C4-2B (cell line): ENCODE measurements around the gene PPL.

Experiments
- H3K27ac ChIP-seq: fragments of 450-650 bp; 2 replicates; pipeline ENCODE4 v1.5.1; 2017
- CTCF ChIP-seq: fragments of 450-650 bp; conservative IDR thresholded peaks from 2 replicates; pipeline ENCODE4 v1.5.1; 2017; ENCODE audit warnings: mild to moderate bottlenecking
- ZFX ChIP-seq: fragments of 450-650 bp; IDR thresholded peaks from 2 replicates; pipeline ENCODE4 v1.6.1; 2017

Gene PPL

DNA sequence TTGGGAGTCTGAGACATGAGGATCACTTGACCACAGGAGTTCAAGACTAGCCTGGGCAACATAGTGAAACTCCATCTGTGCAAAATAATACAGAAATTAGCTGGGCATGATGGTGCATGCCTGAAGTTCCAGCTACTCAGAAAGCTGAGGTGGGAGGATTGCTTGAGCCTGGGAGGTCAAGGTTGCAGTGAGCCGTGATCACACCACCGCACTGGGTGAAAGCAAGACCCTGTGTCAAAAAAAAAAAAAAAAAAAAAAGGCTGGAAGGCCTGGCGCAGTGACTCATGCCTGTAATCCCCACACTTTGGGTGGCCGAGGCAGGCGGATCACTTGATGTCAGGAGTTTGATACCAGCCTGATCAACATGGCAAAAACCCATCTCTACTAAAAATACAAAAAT is 81.6 kb downstream of the PPL start:
- no peak for TF ChIP-seq ZFX
- no peak for TF ChIP-seq CTCF

DNA sequence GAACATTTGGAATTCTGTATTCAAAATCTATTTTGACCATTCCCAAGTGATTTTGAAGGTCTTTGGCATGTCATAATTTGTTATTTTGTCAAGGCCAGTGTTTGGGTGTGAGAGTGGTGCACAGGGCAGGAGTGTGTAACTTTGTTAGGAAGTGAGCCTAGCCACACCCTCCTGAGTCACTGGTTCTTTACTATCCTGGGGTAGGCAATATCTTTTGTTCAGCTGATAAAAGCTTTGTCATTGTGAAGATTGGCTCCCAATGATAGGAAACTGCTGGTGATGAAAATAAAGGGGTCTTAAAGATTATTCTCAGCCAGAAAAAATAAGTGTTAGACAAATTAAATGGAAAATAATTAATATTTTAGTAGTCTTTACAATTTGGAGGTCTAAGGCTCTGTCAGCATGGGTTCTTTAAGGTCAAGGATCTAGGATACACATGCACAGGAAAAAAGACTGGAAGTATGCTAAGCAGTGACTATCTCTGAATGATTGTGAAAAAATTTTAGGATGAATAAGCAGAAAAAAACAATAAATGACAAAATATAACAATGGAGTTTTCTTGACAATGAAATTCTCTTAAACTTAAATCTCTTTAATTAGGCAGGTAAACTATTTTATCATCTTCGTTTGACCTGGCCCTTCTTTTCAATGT is 84.6 kb downstream of the PPL start:
- H3K27ac ChIP-seq = no peak overlapping the region
- TF ChIP-seq ZFX (no peak), CTCF (no peak)

More for the DNA sequence above, 81.6 kb downstream of the PPL start:
- no peak overlapping the region for H3K27ac ChIP-seq

GRCh38 chr16:4850211-4850610 is 86.7 kb downstream of the PPL start:
- TF ChIP-seq CTCF (no peak), ZFX (no peak)

GRCh38 chr16:4847774-4848587 is 89.0 kb downstream of the PPL start:
- H3K27ac ChIP-seq = peak overlapping the region; percentile 91
- no peak for TF ChIP-seq CTCF
- TF ChIP-seq ZFX = peak; percentile 77

More at GRCh38 chr16:4850211-4850610, 86.7 kb downstream of the PPL start:
- no peak overlapping the region for H3K27ac ChIP-seq

DNA sequence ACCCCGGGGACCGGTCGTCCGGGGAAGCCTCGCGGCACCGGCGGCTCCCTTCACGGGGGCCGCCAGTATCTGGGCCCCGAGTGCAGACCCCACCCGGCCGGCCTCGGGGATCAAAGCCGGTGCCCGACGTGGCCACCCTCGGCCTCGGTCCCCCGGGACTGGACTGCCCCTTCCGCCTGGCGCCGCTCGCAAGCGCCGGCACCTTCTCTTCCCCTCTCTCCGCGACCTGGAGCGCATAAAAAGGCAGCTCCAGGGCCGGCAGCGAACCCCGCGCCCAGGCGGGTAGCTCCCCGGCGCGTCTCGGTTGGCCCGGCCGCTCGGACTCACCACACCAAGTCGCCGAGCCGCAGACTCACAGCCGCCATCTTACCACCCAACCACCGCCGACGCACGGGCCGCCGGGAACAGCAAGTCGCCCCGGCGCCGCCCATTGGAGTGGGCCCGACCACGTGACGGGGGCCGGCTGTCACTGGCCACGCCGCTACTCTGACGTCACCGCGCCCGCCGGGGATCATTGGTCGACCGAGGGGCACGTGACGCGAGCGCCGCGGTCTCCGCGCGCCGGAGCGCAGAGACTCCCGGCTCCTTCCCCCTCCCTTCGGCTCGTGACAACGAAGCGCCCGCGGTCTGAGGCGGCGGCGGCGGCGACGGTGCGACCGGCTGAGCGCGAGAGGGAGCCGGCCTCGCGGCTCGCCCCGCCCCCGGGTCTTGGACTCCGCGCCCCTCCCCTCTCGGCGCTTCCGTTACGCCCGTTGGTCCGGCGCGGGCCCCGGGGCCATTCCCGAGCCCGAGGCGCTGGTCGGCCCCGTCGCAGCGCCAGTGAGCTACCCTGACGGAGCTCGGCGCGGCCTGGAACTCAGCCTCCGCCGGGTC is 89.8 kb downstream of the PPL start, which contains the start of the genes GLYR1 and UBN1:
GLYR1 (minus strand) TSS at position 388 of the 873 bp plus-strand sequence; CDS start at position 365, 23 bp downstream.
UBN1 (plus strand) TSS at position 581 of the 873 bp plus-strand sequence. CDS start 5,437 bp downstream, outside the sequence.
- H3K27ac ChIP-seq = peak within 1 kb of the TSS; percentile 91
- TF ChIP-seq ZFX = no peak; the same call in 1 of the 2 replicates
- no peak for TF ChIP-seq CTCF

DNA sequence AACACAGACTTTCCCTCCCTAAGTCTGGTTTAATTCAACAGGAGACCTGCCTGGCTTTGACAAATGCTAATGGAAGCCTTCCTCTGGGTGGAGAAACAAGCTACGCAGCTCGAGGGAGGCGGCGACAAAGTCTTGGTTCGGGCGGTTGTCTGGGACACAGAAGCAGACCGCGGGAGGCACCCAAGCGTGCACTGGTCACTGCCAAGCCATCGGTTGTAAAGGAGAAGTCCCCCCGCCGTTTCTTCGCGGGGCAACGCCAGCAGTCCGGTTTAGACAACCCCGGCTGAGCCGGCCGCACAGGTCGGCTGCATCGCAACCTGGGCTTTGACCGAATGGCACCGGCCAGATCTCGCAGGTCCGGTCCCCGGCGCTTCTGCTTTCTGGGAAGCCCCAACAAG is 90.4 kb downstream of the PPL start:
- peak overlapping the region; percentile 91 for H3K27ac ChIP-seq
- TF ChIP-seq ZFX = no peak

- TF ChIP-seq ZFX (no peak), CTCF (no peak)
- no peak overlapping the region for H3K27ac ChIP-seq
These were observed 96.0 kb downstream of the PPL start for GRCh38 chr16:4840984-4841383.
